ENCODE data around the gene PVALB. TPM values are rescaled to one million over a fixed set of nuclear protein-coding genes. Genes with fewer than 3 reads are reported as not detected.
A peak's percentile ranks its signal among the peaks of the same experiment; 100 is the strongest.

Gene PVALB
- total RNA-seq, 1 donor from 2014 or later = not detected

GRCh38 chr22:36764060-36764459 lies 52.8 kb downstream of the PVALB start:
- Histone ChIP-seq H3K27me3 (ENCODE audit: low read depth) (no peaks in the 10 kb centered on the region), H3K9me3 (replicated peaks) (no peaks in the 10 kb centered on the region), H3K36me3 (peaks cover 29% of the 10 kb centered on the region), H3K4me3 (no peak overlapping the region), H3K27ac (replicated peaks) (no peak overlapping the region), H3K4me1 (peaks cover 13% of the 10 kb centered on the region)
- no peak for DNase-seq
- intact Hi-C loops (cut with micrococcal nuclease) = no loop called here
- TF ChIP-seq CTCF (IDR thresholded peaks at IDR 0.05; ENCODE audit: borderline replicate concordance) = no peak

- no peak for DNase-seq
- H3K9me3 ChIP-seq (replicated peaks) = no peaks in the 10 kb centered on the region
- no peaks in the 10 kb centered on the region for H3K27me3 ChIP-seq (ENCODE audit: low read depth)
- no peak overlapping the region for H3K27ac ChIP-seq (replicated peaks)
- intact Hi-C loops (cut with micrococcal nuclease) = no loop called here
- H3K4me1 ChIP-seq = peaks cover 13% of the 10 kb centered on the region
- no peak overlapping the region for H3K4me3 ChIP-seq
- peaks cover 29% of the 10 kb centered on the region for H3K36me3 ChIP-seq
- no peak for TF ChIP-seq CTCF (IDR thresholded peaks at IDR 0.05; ENCODE audit: borderline replicate concordance)
Measured at GRCh38 chr22:36763576-36763975, 53.3 kb downstream of the PVALB start.

- no peaks in the 10 kb centered on the region for H3K27me3 ChIP-seq (ENCODE audit: low read depth)
- H3K36me3 ChIP-seq = peaks cover 29% of the 10 kb centered on the region
- peaks cover 13% of the 10 kb centered on the region for H3K4me1 ChIP-seq
- H3K4me3 ChIP-seq = no peak overlapping the region
- no peak overlapping the region for H3K27ac ChIP-seq (replicated peaks)
- no peaks in the 10 kb centered on the region for H3K9me3 ChIP-seq (replicated peaks)
- TF ChIP-seq CTCF (IDR thresholded peaks at IDR 0.05; ENCODE audit: borderline replicate concordance) = no peak
- DNase-seq = peak; percentile 74
- intact Hi-C loops (cut with micrococcal nuclease) = no loop called here
Measured at GRCh38 chr22:36762687-36763260, 54.1 kb downstream of the PVALB start.

GRCh38 chr22:36761553-36762240 lies 55.1 kb downstream of the PVALB start:
- H3K9me3 ChIP-seq (replicated peaks) = no peaks in the 10 kb centered on the region
- H3K4me1 ChIP-seq = peaks cover 13% of the 10 kb centered on the region
- no peak for TF ChIP-seq CTCF (IDR thresholded peaks at IDR 0.05; ENCODE audit: borderline replicate concordance)
- H3K27me3 ChIP-seq (ENCODE audit: low read depth) = no peaks in the 10 kb centered on the region
- intact Hi-C loops (cut with micrococcal nuclease) = no loop called here
- H3K27ac ChIP-seq (replicated peaks) = no peak overlapping the region
- H3K36me3 ChIP-seq = peaks cover 21% of the 10 kb centered on the region
- H3K4me3 ChIP-seq = no peak overlapping the region
- no peak for DNase-seq

- no peak for TF ChIP-seq CTCF (IDR thresholded peaks at IDR 0.05; ENCODE audit: borderline replicate concordance)
- Histone ChIP-seq H3K4me1 (peaks cover 13% of the 10 kb centered on the region), H3K9me3 (replicated peaks) (no peaks in the 10 kb centered on the region), H3K27ac (replicated peaks) (no peak overlapping the region), H3K36me3 (peaks cover 17% of the 10 kb centered on the region), H3K4me3 (no peak overlapping the region), H3K27me3 (ENCODE audit: low read depth) (peaks cover 5% of the 10 kb centered on the region)
- intact Hi-C loops (cut with micrococcal nuclease) = no loop called here
- DNase-seq = no peak
Measured at GRCh38 chr22:36760786-36761185, 56.0 kb downstream of the PVALB start.
